HG02759 (cell line): ENCODE data around the gene NEK1.

Experiments used
- ATAC-seq: cut with Tn5 transposase; IDR thresholded peaks from one replicate; pipeline ENCODE4 v1.9.1; 2021; ENCODE audit warnings: mild to moderate bottlenecking, moderate library complexity; ENCODE audit not compliant: unreplicated experiment

The NEK1 gene

GRCh38 chr4:169611991-169612870 lies at the start of gene NEK1:
Gene NEK1 (minus strand): TSS chr4:169612583. CDS start chr4:169602630, 9,953 bp downstream.
- ATAC-seq = peak; percentile 96

- ATAC-seq = no peak
Observed at GRCh38 chr4:169661761-169662160, 49.4 kb upstream of the NEK1 start.

- no peak for ATAC-seq
Observed at GRCh38 chr4:169660929-169661328, 48.5 kb upstream of the NEK1 start.

GRCh38 chr4:169659716-169660670 lies 47.6 kb upstream of the NEK1 start:
- peak; percentile 98 for ATAC-seq

GRCh38 chr4:169658975-169659715 lies 46.8 kb upstream of the NEK1 start:
- ATAC-seq = no peak

- ATAC-seq = no peak
Observed at GRCh38 chr4:169658196-169658595, 45.8 kb upstream of the NEK1 start.

- no peak for ATAC-seq
Observed at GRCh38 chr4:169657470-169658107, 45.2 kb upstream of the NEK1 start.

GRCh38 chr4:169655401-169655800 lies 43.0 kb upstream of the NEK1 start:
- ATAC-seq = no peak

- no peak for ATAC-seq
Observed at GRCh38 chr4:169652535-169652934, 40.2 kb upstream of the NEK1 start.

GRCh38 chr4:169650227-169650936 lies 38.0 kb upstream of the NEK1 start:
- no peak for ATAC-seq

GRCh38 chr4:169649545-169650226 lies 37.3 kb upstream of the NEK1 start:
- no peak for ATAC-seq

GRCh38 chr4:169645627-169646026 lies 33.2 kb upstream of the NEK1 start:
- ATAC-seq = no peak

- no peak for ATAC-seq
Observed at GRCh38 chr4:169644802-169645201, 32.4 kb upstream of the NEK1 start.

- ATAC-seq = no peak
Observed at GRCh38 chr4:169640261-169640870, 28.0 kb upstream of the NEK1 start.

- ATAC-seq = no peak
Observed at GRCh38 chr4:169634975-169635374, 22.6 kb upstream of the NEK1 start.

- no peak for ATAC-seq
Observed at GRCh38 chr4:169632896-169633295, 20.5 kb upstream of the NEK1 start.

- ATAC-seq = no peak
Observed at GRCh38 chr4:169630069-169630468, 17.7 kb upstream of the NEK1 start.

GRCh38 chr4:169628579-169628978 lies 16.2 kb upstream of the NEK1 start:
- no peak for ATAC-seq

GRCh38 chr4:169627307-169627706 lies 14.9 kb upstream of the NEK1 start:
- peak; percentile 64 for ATAC-seq
